ENCODE measurements around the gene PLAAT1.

Gene PLAAT1

DNA sequence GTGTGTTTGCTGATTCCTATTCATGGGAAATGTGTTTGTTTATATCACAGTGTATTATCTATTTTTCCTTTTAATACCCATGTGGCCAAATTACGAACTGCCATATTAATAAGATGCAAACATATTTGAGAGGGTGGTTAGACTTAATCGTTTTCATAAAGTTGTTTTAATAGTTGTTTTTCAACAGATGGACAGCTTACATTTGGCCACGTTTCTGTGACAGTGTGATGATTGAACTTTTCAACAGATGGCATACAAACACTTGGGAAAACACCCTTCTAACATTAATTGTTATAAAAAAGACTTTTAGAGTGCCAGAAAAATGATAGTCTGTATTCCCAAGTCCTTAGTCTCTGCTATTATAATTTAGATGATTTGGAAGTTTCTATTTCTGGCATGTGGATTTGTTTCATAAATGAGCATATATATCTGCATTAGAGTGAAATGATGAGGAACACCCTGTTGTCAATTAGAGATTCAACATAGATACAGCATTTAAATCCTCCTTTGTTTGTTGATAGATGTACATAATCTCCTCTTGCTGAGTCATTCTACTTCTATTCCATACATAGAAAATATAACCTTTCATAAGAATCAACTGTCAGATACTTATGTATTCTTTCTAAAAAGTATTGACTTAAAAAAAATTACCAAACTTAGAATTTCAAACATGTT, 13.1 kb downstream of the PLAAT1 start:
- DNase-seq (ENCODE audit: low spot score), result no peak

- DNase-seq (ENCODE audit: low spot score), result no peak
Measured at GRCh38 chr3:193261970-193262369, 20.9 kb downstream of the PLAAT1 start.

DNA sequence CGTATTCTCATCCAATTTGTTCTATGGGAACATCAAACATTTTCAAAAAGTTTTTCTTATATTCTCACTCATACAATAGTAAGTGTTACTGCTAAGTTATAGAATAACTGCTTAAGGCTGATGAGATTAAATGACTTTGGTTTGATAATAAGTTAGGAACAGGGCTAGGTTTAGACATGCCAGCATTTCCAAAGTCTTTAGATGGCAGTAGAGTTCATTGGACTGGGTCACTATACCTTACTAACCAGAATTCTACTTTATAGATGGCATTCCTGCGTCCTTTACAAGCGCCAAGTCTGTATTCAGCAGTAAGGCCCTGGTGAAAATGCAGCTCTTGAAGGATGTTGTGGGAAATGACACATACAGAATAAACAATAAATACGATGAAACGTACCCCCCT, 21.7 kb downstream of the PLAAT1 start:
- no peak for DNase-seq (ENCODE audit: low spot score)

GRCh38 chr3:193269343-193270028, 28.5 kb downstream of the PLAAT1 start:
- no peak for DNase-seq (ENCODE audit: low spot score)

- DNase-seq (ENCODE audit: low spot score), result no peak
Measured at GRCh38 chr3:193270451-193270850, 29.4 kb downstream of the PLAAT1 start.

- DNase-seq (ENCODE audit: low spot score), result no peak
Measured at GRCh38 chr3:193271101-193271840, 30.2 kb downstream of the PLAAT1 start.

DNA sequence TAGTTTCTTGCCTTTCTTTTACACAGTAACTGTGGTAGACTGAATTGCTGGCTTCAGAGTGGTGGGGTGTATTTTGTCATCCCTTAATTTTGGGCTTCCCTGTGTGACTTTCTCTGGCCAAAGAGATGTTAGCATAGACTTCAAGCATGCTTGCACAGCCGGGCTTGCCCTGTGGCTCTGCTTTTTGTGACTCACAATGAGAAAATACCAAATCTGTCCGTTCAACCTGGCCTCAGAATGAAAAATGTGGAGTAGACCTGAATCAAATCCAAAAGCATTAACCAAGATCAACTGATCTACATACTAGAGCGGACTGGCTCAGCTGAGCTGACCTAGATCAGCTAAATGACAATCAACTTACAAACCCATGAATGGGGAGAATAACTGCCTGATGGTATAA, 51.4 kb downstream of the PLAAT1 start:
- no peak for DNase-seq (ENCODE audit: low spot score)

- DNase-seq (ENCODE audit: low spot score), result no peak
Measured at GRCh38 chr3:193295985-193296384, 55.0 kb downstream of the PLAAT1 start.

DNA sequence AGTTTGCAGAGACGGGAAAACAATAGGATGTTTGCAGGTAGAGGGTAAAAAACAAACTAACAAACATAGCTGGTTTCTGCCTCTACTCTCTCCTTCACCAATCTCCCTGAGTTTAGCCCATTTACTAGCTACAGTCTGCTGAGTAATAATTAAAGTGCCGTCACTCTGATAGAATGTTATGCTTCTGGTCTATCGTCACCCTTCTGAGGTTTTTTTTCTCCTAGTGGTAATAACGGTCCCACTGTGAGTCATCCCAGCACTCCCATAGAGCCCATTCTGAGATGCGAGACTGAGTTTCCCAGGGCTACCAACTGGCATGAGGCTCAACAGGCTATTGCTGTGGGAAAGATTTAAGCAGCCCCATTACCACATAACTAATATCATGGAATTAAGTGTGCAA, 56.4 kb downstream of the PLAAT1 start:
- DNase-seq (ENCODE audit: low spot score), result no peak

DNA sequence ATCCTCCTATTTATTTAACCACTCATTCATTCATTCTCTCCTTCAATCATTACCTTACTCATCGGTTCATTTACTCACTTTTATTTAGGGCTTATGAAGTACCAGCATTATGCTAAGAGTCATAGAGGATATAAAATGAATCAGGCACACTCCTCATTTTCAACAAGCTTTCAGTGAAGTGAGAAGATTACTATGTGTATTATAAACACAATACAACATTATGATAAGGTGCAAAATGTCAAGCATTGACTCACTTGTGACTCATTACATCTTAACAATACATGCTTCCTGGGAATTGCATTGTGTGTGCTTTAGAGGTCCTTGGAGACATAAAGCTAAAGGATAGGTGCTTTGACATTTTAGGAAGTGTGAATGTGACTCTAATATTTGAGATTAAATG, 60.4 kb downstream of the PLAAT1 start:
- DNase-seq (ENCODE audit: low spot score), result no peak

- DNase-seq (ENCODE audit: low spot score), result no peak
Measured at GRCh38 chr3:193305356-193305755, 64.3 kb downstream of the PLAAT1 start.

- DNase-seq (ENCODE audit: low spot score), result no peak
Measured at GRCh38 chr3:193310914-193311723, 70.1 kb downstream of the PLAAT1 start.

DNA sequence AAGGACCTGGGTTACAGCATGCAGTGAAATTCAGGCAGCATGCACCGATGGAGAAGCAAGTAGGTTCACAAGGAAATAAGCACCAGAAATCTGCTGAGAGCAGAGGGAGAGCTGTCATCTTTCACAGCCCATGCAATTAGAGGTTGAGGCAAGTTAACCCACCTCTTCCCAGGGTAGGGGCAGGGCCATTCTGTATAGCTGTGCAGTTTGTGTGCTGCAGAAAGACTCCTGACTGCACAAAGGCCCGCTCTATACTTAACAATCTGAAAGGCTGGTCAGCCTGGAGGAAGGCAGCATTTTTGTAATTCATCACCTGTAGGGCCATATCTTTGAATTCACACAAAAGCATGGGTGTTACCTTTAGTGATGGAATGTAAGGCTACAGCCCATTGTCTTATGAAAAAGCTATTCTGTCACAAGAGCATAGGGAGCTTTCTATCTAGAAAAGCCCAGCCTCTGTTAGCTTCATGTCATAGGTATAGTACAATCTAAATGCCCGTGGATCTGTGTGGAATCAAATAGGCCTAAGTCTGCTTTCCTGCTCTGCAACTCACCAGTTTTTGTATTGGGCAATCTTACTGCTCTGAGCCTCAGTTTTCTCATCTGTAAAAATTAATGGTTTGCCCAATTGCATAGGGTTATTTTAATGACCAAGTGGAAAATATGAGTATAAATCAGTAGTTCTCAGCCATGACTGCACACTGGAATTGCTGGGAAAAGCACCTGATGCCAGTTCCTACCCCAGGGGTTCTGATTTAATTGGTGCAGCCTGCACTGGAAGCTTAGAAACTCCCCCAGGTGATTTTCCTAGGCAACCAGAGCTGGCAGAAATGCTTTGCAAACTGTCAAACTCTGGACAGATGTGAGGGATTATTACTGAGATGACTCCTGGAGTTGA, 72.3 kb downstream of the PLAAT1 start:
- no peak for DNase-seq (ENCODE audit: low spot score)

GRCh38 chr3:193314161-193314560, 73.1 kb downstream of the PLAAT1 start:
- no peak for DNase-seq (ENCODE audit: low spot score)

DNA sequence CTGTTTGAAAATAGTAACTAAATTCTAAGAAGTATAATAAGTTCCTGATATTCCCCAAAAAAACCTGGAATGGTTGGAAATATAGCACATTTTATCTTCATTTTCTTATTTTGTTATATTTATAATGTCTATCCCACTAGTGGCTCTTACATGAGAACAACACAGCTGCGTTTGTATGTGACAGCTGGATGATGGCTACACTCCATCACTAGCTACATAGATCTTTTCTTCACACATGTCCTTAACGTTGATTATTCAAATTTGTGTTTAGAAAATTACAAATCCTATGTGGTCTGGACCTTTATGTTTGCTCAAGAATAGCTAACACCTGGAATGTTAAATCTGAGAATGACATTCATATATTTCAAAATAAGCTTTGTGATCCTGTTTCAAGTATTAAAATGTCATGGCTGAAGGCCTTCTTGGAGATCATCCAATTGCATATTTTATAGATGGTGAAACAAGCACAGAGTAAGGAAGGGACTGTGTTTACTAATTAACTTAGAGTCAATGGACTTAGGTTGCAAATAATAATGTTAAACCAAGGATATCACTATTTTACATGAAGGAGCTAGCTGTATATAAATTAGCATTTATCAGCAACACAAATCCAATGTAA, 76.8 kb downstream of the PLAAT1 start:
- DNase-seq (ENCODE audit: low spot score), result no peak

Data from AG08396 (cell line).